GM10266 (cell line): ENCODE measurements around the gene MYH7.
"Not testable (repeated sequence)": the region's sequence is repeated elsewhere in the genome, so short reads cannot be mapped to it uniquely, and the experiment has no call there.

Experiments used
- DNase-seq: peaks from one replicate; pipeline ENCODE4 v3.0.0; 2012; ENCODE audit errors: extremely low spot score
- TF ChIP-seq, protein P1 (sequence below): IDR thresholded peaks from 2 replicates; pipeline ENCODE4 v1.5.1; 2012; ENCODE audit warnings: mild to moderate bottlenecking, low read depth; ENCODE audit not compliant: control insufficient read depth, insufficient read depth; ENCODE audit errors: missing control alignments

MYH7 gene

GRCh38 chr14:23396781-23397407 lies 38.6 kb downstream of the MYH7 start:
- TF ChIP-seq, protein P1, sequence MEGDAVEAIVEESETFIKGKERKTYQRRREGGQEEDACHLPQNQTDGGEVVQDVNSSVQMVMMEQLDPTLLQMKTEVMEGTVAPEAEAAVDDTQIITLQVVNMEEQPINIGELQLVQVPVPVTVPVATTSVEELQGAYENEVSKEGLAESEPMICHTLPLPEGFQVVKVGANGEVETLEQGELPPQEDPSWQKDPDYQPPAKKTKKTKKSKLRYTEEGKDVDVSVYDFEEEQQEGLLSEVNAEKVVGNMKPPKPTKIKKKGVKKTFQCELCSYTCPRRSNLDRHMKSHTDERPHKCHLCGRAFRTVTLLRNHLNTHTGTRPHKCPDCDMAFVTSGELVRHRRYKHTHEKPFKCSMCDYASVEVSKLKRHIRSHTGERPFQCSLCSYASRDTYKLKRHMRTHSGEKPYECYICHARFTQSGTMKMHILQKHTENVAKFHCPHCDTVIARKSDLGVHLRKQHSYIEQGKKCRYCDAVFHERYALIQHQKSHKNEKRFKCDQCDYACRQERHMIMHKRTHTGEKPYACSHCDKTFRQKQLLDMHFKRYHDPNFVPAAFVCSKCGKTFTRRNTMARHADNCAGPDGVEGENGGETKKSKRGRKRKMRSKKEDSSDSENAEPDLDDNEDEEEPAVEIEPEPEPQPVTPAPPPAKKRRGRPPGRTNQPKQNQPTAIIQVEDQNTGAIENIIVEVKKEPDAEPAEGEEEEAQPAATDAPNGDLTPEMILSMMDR, result no peak
- DNase-seq, result no peak

DNA sequence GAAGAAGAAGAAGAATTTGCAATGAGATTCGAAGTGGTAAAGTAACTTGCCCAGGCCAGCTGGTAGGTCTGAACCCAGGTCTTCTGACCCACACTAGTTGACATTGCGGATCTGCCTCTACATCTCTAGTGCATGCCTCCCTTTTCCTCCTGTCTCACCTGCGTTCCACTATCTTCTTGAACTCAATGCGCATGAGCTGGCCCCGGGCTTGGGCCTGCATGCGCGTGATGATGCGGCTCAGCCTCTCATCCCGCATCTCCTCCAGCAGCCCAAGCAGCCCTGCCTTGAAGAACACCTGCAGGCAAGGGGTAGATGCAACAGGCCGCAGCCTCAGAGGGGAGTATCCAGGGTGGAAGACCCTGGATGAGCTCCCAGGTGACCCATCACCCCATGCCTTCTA lies 39.3 kb downstream of the MYH7 start:
- TF ChIP-seq, protein P1, result no peak
- DNase-seq, result no peak

GRCh38 chr14:23392613-23393012 lies 42.8 kb downstream of the MYH7 start:
- no peak for DNase-seq
- TF ChIP-seq, protein P1, result no peak

DNA sequence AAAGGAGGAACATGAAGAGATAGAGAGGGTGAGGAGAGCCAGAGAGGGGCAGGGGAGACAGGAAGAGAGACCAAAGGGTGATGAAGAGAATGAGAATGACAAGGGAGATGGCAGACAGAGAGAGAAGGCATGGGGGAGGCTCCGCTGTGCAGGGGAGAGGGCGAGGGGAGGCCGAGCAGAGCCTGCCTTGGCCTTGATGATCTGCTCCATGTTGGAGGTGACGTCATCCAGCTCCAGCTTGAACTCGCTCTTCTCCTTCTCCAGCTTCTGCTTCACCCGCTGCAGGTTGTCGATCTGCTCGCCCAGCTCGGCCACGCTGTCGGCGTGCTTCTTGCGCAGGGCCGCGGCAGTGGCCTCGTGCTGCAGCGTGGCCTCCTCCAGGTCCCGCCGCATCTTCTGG lies 45.6 kb downstream of the MYH7 start:
- not testable (repeated sequence) for DNase-seq

- no peak for DNase-seq
- TF ChIP-seq, protein P1, result no peak
These were observed 46.1 kb downstream of the MYH7 start for GRCh38 chr14:23389396-23389795.

GRCh38 chr14:23388996-23389395 lies 46.5 kb downstream of the MYH7 start:
- DNase-seq, result no peak
- TF ChIP-seq, protein P1, result no peak

DNA sequence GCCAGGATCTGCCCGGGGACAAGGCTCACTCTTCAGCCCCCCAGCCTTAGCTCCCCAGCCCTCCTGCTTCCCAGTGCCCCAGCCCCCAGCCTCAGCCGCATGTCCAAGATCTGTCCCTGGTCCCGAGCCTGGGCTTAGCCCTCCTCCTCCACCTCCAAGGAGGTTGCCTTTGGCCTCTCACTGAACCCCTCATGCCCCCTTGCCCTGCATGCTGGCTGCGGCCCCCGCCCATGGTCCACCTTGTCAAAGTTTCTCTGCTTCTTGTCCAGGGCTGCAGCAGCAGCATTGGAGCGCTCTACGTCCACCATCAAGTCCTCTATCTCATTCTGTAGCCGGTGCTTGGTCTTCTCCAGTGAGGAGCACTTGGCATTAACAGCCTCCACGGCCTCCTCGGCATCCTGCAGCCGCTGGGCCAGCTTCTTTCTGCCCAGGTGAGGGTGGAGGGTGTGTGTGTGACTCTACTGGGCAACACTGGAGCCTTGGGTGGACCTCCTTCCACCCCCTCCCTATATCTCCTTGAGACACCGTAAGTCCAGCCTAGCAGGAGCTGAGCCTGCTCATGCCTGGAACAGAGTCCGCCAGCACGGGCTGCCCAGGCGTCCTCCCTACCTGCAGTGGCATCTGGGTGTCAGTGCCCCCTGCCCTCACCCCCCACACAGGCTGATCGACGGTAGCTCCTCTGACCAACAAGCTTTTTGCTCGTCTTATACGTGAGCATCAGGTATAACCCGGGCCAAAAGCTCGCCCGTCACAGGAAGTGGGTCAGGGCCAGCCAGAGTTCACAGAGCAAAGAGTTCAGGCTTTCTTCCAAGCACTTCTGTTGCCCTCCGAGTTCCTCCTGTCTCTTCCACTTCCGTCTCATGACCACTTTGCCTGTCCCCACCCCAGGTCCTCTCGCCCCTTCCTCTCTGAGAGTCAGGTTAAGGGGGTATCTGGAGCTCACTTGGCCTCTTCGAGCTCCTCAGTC lies 47.3 kb downstream of the MYH7 start:
- DNase-seq, result no peak

More for the DNA sequence above, 47.3 kb downstream of the MYH7 start:
- TF ChIP-seq, protein P1, result no peak
